SKM-1 treated with dmso at 0.1 percent for 144 hours (cell line): ENCODE measurements around the gene CHTF18.

Source experiments
- DNase-seq: peaks from one replicate; lab custom pipeline; 2025; ENCODE audit not compliant: unreplicated experiment; lab: John Stamatoyannopoulos, UW

The CHTF18 gene

DNA sequence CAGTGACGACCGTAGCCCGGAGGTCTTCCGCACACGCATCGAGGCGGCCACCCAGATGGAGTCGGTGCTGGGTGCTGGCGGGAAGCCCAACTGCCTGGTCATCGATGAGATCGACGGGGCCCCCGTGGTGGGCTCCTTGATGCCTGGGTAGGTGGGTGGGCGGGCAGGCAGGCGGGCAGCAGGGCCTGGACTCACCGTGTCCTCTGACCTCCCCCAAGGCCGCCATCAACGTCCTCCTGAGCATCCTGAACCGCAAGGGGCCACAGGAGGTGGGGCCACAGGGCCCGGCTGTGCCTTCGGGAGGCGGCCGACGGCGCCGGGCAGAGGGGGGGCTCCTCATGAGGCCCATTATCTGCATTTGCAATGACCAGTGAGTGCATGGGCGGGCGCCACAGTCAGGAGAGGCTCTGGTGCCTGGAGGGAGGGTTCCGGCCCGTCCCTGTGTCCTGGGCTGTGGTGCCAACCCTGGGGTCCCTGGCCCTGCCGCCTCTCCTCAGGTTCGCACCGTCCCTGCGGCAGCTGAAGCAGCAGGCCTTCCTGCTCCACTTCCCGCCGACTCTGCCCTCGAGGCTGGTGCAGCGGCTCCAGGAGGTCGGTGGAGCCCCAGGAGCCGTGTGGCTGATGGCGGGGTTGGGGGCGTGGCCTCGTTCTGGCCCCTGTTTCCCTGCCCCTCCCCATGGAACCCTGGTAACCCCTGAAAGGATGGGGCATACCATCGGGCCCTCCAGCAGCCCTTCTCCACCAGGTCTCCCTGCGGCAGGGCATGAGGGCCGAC, 4.0 kb downstream of the CHTF18 start:
- no peak for DNase-seq

DNA sequence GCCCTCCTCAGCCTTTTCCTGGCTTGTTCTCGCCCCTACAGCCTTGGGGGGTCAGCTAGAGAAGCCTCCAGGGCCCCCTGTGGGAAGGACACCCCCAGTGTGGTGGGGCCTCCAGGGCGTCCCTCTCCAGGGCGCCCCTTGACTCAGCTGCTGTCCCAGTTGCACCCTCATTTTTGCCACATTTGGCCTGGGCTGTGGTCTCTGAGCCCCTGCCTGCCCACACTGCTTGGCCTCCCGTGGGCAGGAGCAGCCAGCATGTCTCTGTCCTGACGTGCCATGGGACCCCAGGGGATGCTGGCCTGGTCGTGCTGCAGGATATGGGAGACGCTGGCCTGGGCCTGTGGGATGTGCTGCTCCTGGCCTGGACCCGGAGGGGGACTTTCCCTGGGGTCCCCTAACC, 5.0 kb downstream of the CHTF18 start:
- no peak for DNase-seq

DNA sequence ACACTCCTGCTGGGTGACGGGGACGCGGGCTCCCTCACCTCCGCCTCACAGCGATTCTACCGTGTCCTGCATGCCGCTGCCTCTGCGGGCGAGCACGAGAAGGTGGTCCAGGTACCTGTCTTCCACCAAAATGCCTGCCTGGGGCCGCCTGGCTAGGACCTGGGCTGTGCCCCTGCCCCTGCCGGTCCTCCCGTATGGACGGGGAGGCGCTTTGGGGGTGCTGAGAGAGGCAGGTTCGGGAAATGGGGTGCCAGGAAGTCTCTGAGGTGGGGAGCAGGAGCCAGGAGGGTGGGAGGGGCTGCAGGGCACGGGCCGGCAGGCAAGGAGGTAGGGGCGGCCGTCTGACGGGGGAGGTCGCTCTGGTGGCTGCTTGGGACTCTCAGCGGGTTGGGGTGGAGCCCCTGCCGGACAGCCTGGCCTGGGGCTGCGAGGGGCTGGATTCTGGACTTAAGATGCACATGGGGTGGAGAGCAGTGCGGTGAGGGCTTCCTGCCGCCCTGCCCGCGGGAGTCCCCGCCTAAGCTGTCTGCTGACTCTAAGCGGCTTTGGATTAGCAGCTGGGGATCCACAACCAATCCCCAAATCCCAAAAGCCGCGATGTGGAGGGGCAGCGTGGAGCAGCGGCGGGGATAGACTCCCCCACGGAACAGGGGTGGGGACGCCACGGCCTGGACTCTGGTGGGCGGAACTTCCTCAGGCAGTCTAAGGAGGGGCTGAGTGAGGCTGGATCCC, 5.8 kb downstream of the CHTF18 start:
- no peak for DNase-seq

DNA sequence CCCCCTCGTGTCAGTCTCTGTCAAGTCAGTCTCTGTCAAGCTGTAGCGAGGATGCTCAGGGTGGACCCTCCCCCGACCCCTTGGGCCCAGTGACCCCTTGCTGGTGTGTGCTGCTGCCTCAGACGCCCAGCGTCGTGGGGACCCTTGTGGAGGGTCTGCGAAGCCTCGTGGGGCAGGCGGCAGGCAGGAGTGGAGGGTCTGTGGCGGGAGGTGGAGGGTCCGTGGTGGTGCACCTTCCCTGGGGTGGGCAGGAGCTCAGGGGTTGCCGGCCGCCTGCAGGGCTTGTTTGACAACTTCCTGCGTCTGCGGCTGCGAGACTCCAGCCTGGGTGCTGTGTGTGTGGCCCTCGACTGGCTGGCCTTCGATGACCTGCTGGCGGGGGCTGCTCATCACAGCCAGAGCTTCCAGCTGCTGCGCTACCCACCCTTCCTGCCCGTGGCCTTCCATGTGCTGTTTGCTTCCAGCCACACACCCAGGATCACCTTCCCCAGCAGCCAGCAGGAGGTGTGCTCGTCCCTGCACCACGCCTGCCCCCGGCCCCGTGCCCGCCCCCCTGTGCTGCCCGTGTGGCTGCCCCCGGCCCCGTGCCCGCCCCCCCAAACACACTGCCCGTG, 6.5 kb downstream of the CHTF18 start:
- no peak for DNase-seq

DNA sequence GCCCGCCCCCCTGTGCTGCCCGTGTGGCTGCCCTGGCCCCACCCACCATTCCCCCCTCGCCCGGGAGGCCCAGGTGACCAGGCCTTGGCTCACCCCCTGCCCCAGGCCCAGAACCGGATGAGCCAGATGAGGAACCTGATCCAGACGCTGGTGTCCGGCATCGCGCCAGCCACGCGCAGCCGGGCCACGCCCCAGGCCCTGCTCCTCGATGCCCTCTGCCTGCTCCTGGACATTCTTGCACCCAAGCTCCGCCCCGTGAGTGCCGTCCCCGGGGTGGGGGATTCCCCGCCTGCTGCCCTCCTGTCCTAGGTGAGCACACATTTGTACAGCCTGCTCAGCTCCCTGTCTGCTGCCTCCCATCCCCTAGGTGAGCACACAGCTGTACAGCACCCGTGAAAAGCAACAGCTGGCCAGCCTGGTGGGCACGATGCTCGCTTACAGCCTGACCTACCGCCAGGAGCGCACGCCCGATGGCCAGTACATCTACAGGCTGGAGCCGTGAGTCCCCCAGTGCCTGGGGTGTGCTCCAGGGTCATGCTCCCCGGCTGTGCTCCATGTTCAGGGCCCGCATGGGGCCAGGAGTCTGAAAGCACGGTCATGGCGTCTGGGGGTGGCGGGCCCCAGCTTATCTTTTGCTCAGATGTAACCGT, 7.3 kb downstream of the CHTF18 start:
- DNase-seq = no peak

DNA sequence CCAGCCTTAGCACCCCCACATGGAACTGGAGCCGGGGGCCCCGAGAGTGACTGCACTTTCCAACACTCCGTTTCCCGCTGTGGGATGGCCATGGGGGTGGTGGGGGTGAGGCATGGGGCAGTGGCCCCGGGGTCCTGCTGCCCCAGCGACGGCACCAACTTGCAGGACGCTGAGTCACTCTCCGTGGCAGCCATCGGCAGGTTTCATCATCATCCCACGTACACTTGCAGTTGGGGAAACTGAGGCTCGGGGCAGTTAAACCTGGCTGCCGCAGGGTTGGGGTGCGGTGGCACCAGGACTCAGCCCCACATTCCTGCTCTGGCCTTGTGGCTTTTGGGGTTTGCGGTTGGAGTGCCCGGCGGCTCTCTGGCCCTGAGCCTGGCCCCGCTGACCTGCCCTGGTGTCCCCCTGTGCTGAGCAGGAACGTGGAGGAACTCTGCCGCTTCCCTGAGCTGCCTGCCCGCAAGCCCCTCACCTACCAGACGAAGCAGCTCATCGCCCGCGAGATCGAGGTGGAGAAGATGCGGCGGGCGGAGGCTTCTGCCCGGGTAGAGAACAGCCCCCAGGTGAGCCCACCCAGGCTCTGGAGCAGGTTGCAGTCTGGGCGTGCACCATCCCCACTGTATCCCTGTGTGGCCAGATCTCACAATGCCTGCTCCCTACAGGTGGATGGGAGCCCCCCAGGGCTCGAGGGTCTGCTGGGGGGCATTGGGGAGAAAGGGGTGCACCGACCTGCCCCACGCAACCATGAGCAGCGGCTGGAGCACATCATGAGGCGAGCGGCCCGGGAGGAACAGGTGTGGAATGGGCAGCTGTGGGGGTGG, 8.1 kb downstream of the CHTF18 start:
- DNase-seq = no peak

DNA sequence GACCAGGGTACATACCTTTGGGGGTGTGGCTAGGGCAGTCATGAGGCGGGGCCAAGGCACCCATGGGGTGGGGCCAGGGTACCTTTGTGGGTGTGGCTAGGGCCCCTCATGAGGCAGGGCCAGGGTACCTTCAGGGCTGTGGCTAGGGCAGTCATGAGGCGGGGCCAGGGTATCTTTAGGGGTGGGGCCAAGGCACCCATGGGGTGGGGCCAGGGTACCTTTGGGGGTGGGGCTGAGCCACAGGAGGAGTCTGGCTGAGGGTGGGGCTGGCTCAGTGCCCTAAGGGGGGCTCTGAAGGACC, 8.7 kb downstream of the CHTF18 start:
- no peak for DNase-seq

DNA sequence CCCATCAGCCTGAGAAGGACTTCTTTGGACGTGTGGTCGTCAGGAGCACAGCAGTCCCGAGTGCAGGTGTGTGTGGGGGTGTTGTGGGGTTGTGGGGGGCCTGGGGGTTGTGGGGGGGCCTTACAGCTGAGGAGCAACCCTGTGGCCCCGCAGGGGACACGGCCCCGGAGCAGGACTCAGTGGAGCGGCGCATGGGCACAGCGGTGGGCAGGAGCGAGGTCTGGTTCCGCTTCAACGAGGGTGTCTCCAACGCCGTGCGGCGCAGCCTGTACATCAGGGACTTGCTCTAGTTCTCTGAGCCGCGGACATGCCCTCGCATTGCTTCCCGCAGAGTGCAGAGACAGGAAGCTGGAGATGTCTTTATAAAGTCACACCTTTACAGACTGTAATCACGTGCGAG, 9.3 kb downstream of the CHTF18 start:
- no peak for DNase-seq

DNA sequence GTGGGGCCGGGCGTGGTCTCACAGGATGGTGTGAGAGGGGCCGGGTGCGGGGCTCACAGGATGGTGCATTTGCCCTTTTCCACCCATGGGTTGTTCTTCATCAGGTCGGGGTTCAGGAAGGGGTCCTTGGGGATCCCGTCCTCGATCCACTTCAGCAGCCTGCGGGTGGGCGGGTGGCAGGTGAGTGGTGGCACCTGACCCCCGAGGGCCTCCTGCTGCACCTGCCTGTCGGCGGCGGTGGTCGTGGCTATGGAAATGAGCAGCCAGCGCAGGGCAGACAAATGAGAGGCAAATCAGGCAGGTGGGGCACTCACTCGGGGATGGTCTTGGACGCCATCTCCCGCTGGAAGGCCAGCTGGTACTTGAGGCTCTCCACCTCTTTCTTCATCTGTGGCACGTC, 10.2 kb downstream of the CHTF18 start:
- no peak for DNase-seq

DNA sequence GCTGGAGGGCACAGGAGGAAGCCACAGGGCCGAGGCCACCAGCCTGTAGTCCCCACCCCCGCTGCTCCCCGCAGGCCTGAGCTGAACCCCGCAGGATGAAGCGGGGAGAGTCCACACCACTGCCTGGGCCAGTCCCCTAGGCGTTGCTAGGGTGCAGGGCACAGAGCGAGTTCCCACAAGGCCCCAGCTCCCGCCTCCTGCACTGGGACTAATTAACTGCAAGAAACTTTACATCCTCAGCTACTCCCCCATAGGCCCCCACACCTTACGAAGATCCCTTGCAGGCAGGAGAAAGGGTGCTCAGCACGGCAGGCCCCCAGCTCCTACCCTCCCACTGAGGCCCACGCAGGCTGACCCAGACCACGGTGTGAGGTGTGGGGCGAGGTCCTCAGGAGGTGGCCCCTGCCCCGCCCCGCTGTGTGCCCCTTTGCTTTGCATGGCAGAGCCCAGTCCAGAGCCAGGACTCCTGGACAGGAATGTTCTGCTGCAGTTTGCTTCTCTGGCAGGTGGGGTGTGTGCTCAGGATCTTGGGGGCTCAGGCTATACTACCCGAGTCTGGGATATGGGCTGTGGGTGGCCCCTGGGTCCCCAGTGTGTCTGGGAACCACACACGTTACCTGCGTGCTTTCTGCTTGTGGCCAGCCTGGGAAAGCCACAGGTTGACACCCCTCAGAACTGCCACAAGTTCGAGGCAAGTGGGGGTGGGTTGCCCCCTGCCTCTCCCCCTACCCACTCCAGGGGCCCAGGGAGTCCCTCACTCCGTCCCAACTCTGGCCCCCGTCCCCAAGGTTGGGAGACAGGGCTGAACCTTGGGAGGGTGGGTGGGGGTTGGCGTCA, 10.9 kb downstream of the CHTF18 start:
- no peak for DNase-seq

DNA sequence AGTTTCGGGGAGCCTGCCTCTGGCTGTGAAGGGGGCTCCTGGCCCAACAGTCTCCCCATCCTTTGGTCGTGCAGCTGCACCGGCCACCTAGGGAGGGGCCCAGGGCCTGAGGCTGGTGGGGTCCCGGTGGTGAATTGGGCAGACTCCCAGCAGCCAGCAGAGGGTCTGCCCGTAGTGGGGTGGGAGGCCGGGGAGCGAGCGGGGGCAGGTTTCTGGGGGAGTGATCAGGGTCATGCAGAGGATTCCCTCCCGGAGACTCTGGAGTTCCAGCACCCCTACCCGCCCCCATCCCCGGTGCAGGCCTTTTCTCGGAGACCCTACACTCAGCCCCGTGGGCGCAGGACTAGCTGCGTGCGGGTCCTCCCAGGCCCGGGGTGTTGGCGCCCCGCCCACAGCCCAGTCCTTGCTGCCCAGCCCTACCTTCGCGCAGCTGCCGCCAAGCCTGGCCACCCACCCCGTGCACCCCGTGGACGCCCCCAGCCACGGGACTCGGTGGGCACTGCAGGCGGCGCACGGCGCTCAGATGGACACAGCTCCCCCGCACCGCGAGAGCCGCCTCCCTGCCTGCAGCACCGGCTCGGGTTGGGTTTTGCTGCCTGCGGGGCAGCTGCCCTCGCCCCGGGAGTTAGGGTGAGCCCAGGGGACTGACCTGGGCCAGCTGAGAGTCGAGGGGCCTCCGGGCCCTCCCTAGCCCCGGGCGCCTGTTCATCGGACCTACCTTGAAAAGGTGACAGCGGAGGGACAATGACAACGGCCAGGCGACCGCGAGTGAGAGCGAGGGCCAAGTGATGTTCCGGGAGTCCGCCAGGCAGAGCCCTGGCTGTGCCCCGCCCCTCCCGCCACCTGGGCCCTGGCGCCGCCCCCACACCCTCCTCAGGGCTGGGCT, 11.8 kb downstream of the CHTF18 start, which contains the start of gene GNG13:
TSS of gene GNG13 (minus strand) at position 787 of the 886 bp plus-strand sequence. CDS start 1,657 bp downstream, outside the sequence.
- DNase-seq = no peak

DNA sequence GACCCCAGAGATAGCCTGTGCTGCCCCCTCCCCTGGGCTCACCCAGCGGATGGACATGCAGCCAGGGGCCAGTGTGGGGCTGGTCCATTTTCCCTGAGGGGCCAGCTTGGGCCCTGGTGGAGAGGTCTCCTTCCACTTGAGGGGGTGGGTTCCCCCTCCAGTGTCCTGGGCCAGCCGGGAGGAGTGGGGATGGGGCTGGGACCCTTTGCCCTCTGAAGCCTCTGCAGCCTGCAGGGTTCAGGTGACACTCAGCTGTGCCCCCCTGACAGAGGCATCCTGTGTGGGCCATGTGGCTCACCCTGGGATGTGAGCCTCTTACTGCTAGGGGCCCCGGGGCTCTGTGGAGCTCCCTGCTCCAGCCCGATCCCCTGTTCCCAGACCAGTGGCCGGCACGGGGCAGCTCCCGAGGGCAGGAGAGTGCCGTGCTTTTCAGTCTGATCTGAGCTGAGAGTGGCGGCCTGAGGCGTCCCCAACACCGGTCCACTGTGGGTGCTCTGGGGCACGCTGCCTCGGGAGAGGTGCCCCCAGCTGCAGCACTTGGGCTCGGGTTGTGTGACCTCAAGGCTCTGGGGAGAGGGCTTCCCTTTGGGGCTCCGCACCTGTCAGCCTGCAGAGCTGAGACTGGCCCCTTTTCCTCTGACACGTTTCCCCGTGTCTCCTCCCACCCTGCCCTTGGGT, 12.6 kb downstream of the CHTF18 start:
- DNase-seq = no peak

DNA sequence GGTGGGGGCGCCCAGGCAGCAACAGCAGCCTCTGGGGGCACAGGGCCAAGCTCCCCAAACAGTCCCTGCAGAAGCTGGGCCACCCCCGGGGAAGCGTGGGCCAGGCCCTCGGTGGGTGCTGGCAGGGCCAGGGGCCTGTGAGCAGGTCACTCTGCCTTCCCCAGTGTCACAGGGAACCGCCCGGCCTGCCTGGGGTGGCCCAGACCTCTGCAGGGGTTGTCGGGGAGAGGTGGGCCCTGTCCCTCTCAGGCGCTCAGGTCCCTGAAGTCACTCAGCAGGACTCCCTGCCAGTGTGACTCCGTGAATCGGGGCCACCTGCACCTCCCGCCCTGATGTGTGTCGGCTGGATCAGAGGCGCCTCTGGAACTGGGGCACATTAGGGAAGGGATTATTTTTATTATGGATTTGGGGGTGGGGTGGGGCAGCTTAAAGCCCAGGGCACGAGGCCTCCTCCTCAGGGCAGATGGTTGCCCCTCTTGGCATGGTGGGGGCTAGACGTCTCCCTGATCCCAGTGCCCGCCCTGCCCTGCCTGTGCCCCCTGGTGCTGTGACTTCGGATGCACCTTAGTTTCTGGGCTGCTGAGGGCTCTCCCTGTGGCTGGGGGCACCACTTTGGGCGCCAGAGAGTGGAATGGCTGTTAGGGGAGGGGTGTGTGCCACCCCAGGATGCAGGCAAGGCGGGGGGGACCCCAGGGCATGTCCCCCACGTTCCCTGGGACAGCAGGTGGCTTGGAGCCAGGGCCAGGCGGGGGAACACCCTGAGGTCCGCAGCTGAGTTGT, 13.4 kb downstream of the CHTF18 start:
- no peak for DNase-seq

DNA sequence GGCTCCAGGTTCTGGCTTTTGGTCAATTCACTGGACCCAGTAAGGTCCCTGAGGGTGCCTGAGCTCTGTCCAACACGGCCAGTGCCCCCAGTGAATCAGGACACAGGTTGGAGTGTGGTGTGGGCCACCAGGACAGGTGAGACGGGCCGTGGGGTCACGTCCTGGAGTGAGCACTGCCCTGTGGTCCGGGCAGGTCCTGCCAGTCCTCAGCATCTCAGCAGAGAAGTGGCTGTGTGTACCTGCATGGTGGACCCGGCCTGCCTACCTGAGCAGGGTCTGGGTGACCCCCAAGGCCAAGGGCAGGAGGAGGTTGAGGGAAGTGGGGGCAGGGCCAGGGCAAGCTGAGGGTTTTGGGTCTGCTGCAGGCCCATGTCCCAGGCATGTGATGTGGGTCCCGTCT, 14.0 kb downstream of the CHTF18 start:
- DNase-seq = no peak

DNA sequence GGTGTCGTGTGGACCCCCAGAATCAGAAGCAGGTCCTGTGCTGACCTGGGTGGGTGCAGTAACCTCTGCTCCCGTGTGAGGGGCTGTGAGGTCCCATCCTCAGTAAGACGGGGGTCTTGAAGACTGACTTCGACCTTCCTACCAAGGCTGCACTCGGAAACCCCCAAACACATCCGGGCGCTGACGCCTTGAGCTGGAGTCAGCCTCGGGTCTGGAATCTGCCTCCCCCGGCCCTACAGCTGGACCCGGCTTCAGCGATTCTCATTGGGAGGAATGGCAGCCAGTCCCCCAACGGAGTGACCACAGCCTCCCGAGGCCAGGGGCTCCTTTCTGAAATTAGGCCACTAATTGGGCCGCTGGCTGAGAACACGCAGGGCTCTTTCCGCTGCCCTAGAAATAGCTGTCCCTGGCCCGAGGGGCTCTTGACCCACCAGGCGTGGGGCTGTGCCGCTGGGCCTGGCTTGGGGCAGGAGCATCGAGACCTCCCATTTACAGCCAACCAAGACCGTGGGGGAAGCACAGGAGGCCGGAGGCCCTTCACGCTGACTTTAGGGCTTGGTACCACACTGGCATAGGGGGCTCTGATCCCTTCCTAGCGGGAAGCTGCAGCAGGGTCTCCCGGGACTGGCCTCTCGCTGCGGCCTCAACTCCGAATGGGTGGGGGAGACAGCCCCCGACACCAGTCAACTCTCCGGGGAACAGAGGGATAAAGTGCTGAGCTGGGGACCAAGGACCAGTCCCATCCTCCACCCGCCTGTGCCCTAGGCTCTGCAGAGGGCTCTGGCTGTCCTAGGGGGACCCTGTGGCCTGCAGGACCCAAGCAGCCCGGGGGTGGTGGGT, 14.7 kb downstream of the CHTF18 start:
- DNase-seq = no peak

DNA sequence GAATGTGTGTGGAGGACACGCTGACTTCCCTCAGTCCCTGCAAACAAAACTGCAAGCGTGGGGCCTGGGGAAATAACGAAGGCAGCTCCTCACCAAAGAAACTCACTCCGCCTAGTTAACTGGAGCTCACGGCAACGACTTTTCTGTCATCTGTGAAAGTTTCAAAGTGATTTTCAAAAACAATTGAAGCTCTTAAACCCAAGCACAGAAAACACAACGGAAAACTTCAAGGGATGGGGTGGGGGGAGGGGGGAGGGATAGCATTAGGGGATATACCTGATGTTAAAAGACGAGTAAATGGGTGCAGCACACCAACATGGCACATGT, 15.3 kb downstream of the CHTF18 start:
- no peak for DNase-seq
